GM21576 (cell line): ENCODE results near the gene SRSF6.
"Not testable (repeated sequence)": the region's sequence is repeated elsewhere in the genome, so short reads cannot be mapped to it uniquely, and the experiment has no call there.

Experiments
- ATAC-seq: cut with Tn5 transposase; IDR thresholded peaks from one replicate; pipeline ENCODE4 v1.9.1; 2021; ENCODE audit warnings: mild to moderate bottlenecking, moderate library complexity; ENCODE audit not compliant: unreplicated experiment

SRSF6 gene

DNA sequence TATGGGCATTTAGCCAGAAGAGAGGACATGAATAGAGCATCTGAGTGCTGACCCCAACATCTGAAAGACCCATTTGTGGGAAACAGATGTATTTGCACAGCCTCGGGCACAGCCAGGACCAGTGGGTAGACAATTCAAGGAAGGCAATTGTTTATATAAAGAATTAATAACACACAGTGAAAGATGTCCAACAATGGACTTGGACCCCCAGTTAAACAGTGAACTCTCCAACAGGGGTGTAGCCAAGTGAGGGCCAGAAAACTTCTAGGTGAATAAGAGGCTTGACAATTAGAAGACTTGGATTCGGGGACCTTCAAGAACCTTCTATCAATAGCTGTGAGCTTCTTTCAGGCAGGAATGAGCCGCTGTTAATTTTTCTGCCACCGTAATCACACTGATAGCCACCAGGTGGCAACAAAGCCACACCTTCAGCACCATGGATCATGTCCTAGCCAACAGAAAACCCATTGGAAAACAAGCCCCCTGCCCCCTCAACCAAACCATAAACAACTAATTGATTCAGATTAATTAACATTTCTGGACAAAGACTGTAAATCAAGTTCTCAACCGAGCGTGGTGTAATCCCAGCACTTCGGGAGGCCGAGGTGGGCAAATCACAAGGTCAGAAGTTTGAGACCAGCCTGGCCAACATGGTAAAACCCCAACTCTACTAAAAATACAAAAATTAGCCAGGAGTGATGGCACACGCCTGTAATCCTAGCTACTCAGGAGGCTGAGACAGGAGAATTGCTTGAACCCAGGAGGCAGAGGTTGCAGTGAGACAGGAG is 8.8 kb upstream of the SRSF6 start:
- no peak for ATAC-seq

DNA sequence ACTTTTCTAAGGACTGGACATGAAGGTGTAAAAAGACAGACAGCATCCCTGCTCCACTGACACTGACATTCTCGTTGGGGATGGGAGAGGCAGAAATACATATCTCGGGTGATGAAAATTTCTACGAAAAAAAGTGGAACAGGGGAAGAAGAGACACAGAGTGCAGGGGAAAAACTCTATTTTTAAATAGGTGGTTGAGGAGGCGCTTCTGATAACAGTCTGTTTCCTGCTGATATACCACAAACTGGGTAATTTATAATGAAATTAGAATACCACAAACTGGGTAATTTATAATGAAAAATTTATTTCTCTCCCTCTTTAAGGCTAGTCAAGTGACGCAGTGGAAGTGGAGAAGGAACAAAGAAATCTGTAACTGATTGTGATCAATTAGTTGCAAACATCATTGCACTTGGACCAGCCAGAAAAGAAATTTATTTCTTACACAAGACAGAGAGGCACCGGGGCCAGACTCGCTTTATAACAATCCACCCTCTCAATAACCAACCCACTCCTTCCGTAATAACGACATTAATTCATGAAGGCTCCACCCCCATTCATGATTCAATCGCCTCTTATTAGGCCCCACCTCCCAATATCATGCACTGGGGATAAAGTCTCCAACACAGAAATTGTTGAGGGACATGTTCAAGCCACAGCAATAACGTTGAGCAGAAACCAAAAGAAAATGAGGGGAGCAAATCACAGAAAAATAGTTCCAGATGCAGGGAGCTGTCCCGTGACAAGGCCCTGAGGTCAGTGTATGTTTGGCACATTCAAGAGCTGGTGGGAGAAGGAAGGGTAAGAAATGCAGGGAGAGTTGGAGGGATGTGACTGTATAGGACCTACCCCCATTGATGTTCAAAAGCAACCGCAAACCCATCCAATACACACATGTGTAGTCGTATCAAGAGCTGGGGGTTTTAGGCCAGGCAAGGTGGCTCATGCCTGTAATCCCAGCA is 6.6 kb upstream of the SRSF6 start:
- no peak for ATAC-seq

DNA sequence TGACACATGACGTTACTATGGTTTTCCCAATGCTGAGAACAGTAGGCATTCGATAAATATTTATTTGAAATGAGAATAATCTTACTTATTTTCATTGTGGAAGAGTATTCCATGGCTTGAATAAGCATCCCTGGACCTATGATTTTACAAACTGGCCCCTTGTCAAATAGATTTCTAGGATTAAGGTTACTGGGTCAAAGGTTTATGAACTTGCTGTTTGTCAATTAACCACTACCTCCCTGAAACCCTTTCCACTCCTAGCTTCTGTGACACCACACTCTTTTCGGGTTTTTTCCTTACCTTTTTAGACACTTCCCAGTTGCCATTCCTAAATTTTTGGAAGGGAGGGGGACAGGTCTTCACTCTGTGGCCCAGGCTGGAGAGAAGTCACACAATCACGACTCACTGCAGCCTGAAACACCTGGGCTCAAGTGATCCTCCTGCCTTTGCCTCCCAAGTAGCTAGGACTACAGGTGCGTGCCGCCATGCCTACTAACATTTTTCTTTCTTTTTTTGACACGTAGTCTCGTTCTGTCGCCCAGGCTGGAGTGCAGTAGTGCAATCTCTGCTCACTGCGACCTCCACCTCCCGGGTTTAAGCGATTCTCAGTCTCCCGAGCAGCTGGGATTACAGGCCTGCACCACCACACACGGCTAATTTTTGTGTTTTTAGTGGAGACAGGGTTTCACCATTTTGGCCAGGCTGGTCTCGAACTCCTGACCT is 5.1 kb upstream of the SRSF6 start:
- no peak for ATAC-seq

DNA sequence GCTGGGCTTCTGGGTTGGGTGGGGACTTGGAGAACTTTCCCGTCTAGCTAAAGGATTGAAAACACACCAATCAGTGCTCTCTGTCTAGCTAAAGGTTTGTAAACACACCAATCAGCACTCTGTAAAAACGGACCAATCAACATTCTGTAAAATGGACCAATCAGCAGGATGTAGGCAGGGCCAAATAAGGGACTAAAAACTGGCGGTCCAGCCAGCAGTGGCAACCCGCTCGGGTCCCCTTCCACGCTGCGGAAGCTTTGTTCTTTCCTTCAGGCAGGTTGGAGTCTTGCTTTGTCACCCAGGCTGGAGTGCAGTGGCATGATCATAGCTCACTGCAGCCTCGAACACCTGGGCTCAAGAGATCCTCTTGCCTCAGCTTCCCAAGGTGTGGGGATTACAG is 1.4 kb upstream of the SRSF6 start:
- not testable (repeated sequence) for ATAC-seq

DNA sequence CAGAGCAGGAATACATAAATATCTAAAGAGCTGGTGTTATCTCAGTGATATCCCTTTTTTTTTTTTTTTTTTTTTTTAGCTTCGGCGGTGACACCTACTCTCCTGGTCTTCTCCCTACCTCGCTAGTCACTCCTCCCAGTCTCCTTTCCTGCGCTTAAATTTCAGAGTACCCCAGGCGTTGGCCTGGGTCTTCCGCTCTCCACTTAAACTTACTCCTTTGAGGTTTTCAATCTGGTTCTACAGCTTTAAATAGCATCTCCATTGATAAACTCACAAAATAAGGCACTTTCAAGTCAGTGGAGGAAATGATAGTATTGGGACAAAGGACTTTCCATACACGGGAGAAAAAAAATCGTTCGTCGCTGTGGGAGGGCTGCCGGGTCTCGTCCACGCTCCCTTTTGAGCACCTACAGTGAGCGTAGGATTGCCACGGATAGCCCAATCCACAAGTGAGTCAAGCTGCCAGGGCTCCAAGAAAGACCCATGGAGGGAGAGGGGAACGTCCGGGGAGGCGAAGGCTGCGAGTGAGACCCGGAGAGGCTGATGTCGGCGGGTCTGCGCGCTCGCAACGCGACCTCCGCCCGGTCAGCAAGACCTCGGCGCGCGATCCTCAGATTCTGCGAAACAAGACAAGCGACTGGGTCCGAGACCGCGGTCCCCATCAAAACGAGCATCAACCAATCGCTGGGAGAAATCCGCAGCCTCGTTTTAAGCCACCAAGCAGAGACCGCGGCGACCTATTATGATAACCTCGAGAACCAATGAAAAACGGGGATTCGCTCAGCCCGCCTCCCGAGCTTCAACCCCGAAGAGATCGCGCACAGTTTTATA is 672 bp upstream of the SRSF6 start:
- ATAC-seq: peak; percentile 79

DNA sequence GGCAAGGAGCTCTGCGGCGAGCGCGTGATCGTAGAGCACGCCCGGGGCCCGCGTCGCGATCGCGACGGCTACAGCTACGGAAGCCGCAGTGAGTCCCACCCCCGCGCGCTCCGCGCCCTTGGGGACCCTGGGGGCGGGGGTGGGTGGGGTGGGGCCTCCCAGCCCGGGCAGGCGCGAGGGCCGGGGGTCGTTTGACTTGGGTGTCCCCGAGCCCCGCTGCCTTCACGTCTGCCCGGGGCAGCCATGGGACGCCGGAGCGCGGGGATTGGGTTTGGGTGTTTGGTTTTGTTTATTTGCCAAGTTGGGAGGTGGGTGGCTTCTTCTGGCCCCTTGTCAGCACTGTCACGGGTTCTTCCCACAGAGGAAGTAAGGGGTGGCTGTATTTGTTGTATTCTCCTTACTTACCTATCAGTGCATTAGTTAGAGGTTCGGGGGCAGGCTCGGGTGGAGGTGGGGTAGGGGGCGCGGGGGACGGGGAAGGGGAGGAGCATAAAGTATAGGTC is 777 bp downstream of the SRSF6 start:
- peak; percentile 17 for ATAC-seq

DNA sequence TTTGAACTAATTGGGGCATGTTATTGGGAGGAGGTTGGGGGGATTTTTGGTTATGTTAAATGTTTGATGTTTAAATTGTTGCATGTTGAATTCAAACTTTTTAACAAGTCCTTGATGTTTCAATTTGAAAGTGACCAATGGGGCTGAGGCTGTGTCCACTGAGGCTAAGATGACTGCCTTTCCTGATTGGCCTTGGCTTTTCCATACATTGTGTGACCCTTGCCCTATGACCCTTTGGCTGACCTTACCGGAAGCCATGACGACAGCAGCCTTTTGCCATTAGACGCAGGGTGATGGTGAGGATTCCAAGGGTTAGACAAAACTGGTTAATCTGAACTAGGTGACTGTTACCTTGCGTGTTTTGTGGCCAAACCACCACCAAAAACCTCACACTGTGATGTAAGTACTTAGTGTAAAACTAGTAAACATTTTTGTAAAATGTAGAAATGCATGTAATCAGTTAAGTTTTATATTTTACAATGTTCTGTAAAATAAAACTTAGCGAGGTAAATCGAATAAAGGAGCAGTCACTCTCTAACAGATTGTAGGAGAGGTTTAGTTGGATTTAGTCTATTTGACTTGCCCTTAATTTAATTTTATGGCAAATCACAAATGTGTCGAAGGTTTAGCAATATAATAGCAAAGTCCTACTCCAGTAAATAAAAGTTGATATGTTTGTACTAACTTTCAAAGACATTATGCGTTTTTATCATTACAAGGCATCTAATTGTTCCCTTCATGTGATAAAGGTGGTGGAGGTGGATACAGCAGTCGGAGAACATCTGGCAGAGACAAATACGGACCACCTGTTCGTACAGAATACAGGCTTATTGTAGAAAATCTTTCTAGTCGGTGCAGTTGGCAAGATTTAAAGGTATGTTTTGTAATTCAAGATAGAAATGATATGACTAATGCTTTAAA is 1.6 kb downstream of the SRSF6 start:
- ATAC-seq: no peak

DNA sequence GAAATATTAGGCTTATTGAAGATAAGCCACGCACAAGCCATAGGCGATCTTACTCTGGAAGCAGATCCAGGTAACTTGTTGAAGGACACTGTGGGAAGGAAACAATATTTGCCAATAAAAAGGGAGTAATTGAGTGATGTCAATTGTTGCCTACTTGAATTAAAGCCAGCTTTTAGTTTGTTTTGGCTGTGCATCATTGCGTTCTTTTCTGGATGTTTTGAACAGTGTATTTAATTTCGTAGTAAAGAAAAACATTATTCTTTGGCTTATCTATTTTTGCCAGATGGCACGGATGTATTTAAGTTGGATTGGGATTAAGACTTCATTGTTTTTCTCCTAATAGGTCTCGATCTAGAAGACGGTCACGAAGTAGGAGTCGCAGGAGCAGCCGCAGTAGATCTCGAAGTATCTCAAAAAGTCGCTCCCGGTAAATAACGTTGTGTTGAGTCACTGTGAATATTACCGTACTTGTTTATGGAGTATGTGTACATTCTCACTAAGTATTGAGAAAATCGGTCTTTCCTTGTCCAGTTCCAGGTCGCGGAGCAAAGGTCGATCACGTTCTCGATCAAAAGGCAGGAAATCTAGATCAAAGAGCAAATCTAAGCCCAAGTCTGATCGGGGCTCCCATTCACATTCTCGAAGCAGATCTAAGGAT is 2.6 kb downstream of the SRSF6 start:
- no peak for ATAC-seq

DNA sequence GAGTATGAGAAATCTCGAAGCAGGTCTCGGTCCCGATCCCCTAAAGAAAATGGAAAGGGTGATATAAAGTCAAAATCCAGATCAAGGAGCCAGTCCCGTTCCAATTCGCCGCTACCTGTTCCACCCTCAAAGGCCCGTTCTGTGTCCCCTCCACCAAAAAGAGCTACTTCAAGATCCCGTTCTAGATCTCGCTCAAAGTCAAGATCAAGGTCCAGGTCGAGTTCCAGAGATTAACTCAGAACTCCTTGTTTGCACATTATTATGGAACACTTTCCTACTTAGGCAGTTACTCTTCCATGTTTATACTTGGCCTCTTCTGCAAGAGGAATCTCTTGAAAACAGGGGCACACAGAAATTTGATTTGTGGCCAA is 3.1 kb downstream of the SRSF6 start:
- no peak for ATAC-seq

DNA sequence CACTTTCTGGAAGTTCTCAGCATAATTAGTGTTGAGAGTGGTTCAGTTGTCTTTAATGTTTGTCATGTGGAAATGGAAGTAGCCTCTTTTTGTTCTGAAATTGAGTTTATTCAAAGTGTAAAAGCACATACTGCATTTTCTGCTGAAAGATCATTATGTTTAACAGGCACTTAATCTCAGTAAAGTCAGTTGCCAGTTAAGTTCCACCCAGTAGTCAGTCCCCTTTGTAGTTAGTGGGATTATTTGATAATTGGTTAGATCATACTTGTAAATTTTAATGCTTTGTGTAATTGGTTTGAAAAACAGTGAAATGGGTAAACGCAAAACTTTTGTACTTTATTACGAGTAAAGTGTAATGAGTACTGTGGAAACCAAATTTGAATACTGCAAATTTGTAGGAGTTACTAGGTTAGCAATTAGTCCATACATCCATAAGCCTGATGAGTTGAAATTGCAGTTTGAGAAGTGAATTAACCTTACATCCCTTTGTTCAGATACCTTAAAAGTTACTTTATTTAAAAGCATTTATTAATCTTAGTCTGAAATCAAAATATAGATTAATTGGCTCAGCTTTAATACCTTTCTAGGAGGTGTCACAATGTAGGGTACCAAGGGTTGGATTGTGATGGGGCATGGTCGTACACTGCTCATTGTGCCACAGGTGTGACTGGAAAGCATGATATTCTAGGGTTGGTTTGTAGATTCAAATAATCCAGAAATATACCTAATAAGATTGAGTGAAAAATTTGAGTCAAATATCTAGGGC is 4.4 kb downstream of the SRSF6 start:
- no peak for ATAC-seq

DNA sequence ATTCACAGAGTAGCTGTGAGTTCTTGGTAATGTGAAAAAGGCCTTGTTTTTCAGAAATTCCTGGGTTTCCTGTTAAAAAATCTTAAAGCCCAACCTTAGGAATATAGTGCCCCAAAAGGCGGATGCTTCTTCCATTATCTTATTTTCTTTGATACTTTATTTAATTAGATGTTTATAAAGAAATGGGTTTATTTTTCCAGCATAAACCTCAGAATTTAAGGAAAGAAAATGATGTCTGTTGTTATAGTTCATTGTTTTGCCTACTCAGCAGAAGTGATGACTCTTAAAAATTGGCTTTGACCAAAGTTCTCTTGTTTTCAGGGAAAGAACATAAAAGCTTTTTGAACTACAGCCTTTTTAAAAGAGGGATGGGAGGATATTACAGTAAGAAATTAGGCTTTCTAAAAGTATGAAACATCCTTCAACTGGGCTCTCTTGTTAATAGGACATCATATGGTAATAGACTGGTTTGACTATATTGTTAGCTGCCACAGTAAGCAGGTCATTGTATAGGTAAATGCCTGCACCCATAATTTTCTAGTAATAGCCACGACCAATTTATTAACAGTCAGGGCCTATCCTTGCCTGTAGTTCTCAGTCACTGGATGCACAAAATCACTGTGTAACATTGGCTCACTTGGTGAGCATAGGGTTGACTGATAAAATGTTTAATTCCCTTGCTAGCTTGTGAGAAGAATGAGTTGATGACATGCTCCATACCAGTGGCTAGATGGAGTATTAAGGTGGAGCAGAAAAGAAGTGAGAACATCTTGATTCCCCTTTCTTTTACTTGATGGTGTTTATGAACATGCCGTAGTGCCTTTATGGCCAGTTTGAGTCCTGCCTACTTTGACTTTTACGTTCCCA is 5.2 kb downstream of the SRSF6 start:
- ATAC-seq: no peak

DNA sequence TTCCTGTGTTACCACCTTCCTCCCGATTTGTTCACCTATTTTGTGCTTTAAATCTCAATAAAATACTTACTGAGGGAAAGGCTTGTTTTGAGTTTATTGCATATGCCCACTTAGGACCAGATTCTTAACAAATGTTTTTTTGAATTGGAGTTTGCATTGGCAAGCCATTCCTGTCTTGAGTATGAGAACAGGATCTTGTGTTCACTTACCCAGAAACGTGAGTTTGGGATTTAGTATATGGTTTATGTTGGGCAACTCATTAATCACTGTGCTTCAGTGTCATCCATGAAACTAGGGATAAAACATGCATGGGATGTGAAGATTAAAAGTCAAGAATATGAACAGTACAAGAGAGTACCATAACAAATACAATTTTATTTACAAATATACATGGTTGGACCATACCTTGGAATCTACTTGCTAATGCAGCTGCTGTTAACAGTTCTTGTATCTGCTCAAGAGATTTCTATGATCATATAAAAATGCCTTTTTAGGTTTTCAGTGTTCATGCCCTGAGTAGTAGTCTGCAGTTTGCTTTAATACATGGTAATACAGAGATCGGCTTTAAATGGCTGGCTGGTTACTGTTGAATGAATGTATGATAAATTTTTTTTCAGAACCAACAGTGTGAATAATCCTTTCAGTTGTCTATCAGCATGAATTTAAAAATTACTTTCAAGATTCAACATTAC is 6.0 kb downstream of the SRSF6 start:
- ATAC-seq: no peak

DNA sequence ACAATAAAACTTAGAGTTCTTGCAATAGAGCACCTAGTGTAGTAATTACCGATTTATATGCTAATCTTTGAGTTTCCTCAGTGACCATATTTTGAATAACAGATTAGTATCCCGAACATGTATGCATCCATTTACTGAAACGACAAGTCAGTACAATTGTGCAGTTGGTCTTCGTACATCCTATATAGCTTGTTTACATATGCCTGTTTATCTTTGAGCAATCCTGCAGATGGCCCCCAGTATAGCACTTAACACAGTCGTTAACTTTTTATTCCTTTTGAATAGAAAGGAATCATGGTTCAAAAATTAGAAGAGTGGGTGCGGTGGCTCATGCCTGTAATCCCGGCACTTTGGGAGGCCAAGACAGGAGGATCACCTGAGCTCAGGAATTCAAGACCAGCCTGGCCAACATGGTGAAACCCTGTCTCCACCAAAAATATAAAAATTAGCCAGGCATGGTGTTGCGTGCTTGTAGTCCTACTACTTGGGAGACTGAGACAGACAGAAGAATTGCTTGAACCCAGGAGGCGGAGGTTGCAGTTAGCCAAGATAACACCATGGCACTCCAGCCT is 6.6 kb downstream of the SRSF6 start:
- ATAC-seq: no peak

DNA sequence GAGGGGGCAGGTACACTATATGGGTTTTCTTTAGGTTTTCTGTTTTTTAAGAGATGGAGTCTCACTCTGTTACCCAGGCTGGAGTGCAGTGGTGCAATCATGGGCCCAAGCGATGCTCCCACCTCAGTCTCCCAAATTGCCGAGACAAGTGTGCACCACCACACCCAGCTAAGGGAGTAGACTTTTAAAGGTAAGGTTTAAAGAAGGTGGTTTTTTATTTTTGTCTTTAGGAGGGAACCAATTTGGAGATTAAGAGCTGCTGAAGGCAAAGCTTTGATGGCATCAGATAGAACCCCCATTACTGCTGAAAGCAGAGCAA is 7.9 kb downstream of the SRSF6 start:
- ATAC-seq: no peak

DNA sequence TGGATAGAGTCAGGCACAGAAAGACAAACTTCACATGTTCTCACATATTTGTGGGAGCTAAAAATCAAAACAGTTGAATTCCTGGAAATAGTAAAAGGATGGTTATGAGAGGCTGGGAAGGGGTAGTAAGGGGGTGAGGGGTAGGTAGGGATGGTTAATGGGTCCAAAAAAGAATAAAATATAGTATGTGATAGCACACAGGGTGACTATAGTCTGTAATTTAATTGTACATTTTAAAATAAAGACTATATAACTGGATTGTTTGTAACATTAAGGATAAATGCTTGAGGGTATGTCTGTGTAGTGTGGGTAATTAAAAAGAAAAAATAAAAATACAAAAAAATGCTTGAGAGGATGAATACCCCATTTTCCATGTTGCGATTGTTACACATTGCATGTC is 9.9 kb downstream of the SRSF6 start:
- no peak for ATAC-seq

DNA sequence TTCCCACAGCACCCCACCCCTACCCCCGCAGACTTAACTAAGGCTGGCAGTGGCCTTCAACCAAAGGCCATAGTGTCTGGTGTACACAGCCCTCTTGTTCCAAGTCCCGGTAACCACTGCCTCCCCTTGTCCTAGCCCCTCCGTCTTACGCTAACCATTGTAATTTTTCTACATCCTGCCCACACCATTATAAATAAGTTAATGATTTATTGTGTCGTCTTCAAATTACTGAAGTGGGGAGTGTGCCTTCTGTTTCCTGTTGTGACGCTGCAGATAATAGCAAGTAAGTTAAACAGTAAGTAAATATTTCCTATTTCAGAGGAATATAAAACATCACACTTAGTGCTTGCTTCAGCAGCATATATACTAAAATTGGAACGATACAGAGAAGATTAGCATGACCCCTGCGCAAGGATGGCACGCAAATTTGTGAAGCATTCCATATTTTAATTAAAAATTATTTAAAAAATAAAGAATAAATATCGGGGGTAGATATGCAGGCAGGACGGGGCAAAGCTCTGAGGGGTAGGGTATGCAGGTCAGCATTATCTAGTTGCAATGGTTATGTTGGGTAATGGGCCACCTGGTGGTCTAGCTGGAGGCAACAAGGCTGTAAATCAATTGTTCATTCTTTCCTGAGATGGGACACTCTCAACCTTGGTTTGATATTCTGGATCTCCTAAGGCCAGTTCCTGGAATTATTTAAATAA is 15.1 kb downstream of the SRSF6 start:
- ATAC-seq: no peak
